HCT116 (cell line): ENCODE results near the gene ARNT2. TPM values are rescaled to one million over a fixed set of nuclear protein-coding genes. Genes with fewer than 3 reads are reported as not detected.
A peak's percentile ranks its signal among the peaks of the same experiment; 100 is the strongest.

Experiments used
- ATAC-seq: fragments of 200-7000 bp; cut with Tn5 transposase; 2 replicates; pipeline ENCODE4 v1.9.1; 2020; ENCODE audit warnings: mild to moderate bottlenecking, moderate library complexity
- Bru-seq: library from RNA; stranded (reverse); fragments of 400-500 nt; gene quantifications from one replicate; lab custom pipeline; 2021; lab: Mats Ljungman, UMichigan
- BruChase-seq, 2 experiments: library from RNA; stranded (reverse); fragments of 400-500 nt; gene quantifications; one replicate each; lab custom pipeline; 2021; lab: Mats Ljungman, UMichigan
- BruUV-seq: library from RNA; stranded (reverse); fragments of 400-500 nt; replicated peaks from 2 replicates; lab custom pipeline; 2021; lab: Mats Ljungman, UMichigan
- CTCF ChIA-PET: fragments of 300-600 bp; sonication (Branson Sonifier 250); formaldehyde crosslinking; loops from one replicate; lab custom pipeline; 2021; ENCODE audit warnings: antibody characterized with exemption; lab: Charles Lee
- POLR2A ChIA-PET: fragments of 300-600, 350-600 bp; sonication (Branson Sonifier 250); formaldehyde crosslinking; loops from one replicate; lab custom pipeline; 2021; ENCODE audit warnings: antibody characterized with exemption; lab: Charles Lee
- RAD21 ChIA-PET, 2 experiments: fragments of 300-600 bp; sonication (Branson Sonifier 250); formaldehyde crosslinking; loops; one replicate each; lab custom pipeline; 2023; ENCODE audit warnings: low total read pairs in 2 of 2; ENCODE audit not compliant: uncharacterized antibody in 2 of 2, unreplicated experiment in 2 of 2, low non-redundant PET in 1 of 2; lab: Charles Lee
- DNase-seq: peaks from one replicate; pipeline ENCODE4 v3.0.0-alpha.2; 2010; ENCODE audit warnings: low read depth, low spot score
- H2AFZ ChIP-seq: fragments of 200-600 bp; shearing (Covaris generic), sonication (generic); 2 replicates; pipeline ENCODE4 v1.6.1; 2017; ENCODE audit warnings: low read depth, mixed run types, mixed read lengths, antibody characterized with exemption, low read length; ENCODE audit not compliant: poor library complexity, severe bottlenecking
- H3K27ac ChIP-seq: 2 replicates; pipeline ENCODE4 v1.5.1; 2012; ENCODE audit warnings: low read depth, low read length
- H3K27me3 ChIP-seq: fragments of 200-600 bp; sonication (generic); 2 replicates; pipeline ENCODE4 v1.6.1; 2016; ENCODE audit warnings: mixed run types, low read length, mixed read lengths; ENCODE audit not compliant: insufficient read depth
- H3K36me3 ChIP-seq, 2 experiments: fragments of 200-500 bp in 1 of 2; fragments of 200-600 bp in 1 of 2; sonication (Bioruptor generic) in 1 of 2; sonication (generic) in 1 of 2; 2 replicates each; pipeline versions ENCODE4 v1.5.1 to v1.6.1; 2014 to 2016; ENCODE audit warnings: low read length in 2 of 2, inconsistent platforms in 1 of 2, mixed read lengths in 1 of 2, mixed run types in 1 of 2; ENCODE audit not compliant: insufficient read depth in 2 of 2, control insufficient read depth in 1 of 2
- H3K4me1 ChIP-seq, 2 experiments: fragments of 200-600 bp in 1 of 2; sonication (generic) in 1 of 2; 2 replicates each; pipeline versions ENCODE4 v1.5.1 to v1.6.1; 2012 to 2017; ENCODE audit warnings: low read length in 2 of 2, inconsistent platforms in 1 of 2, mild to moderate bottlenecking in 1 of 2, mixed read lengths in 1 of 2, mixed run types in 1 of 2, moderate library complexity in 1 of 2; ENCODE audit not compliant: insufficient read depth in 2 of 2, control insufficient read depth in 1 of 2
- H3K4me2 ChIP-seq: fragments of 200-600 bp; sonication (generic); 2 replicates; pipeline ENCODE4 v1.6.1; 2017; ENCODE audit warnings: mixed run types, low read length, mixed read lengths
- H3K4me3 ChIP-seq, 2 experiments: fragments of 200-600 bp in 1 of 2; sonication (generic) in 1 of 2; replicated peaks in 1 of 2; 2 replicates each; pipeline ENCODE4 v1.5.1; 2011 to 2016; ENCODE audit warnings: low read length in 2 of 2, control low read depth in 1 of 2, low read depth in 1 of 2, mild to moderate bottlenecking in 1 of 2, mixed read lengths in 1 of 2, mixed run types in 1 of 2
- H3K79me2 ChIP-seq: fragments of 200-600 bp; sonication (generic); 2 replicates; pipeline ENCODE4 v1.6.1; 2017; ENCODE audit warnings: mild to moderate bottlenecking, mixed run types, low read length, moderate library complexity, mixed read lengths; ENCODE audit not compliant: insufficient read depth
- H3K9ac ChIP-seq: fragments of 200-600 bp; sonication (generic); 2 replicates; pipeline ENCODE4 v1.6.1; 2016; ENCODE audit warnings: low read length, mixed read lengths
- H3K9me2 ChIP-seq: fragments of 200-600 bp; sonication (generic), shearing (Covaris generic); 2 replicates; pipeline ENCODE4 v1.6.1; 2017; ENCODE audit warnings: mixed run types, mild to moderate bottlenecking, moderate library complexity; ENCODE audit not compliant: insufficient read depth
- H3K9me3 ChIP-seq, 2 experiments: fragments of 200-500 bp in 1 of 2; fragments of 200-600 bp in 1 of 2; sonication (Bioruptor generic) in 1 of 2; sonication (generic) in 1 of 2; 2 replicates each; pipeline ENCODE4 v1.6.1; 2014 to 2017; ENCODE audit warnings: low read length in 2 of 2, mixed read lengths in 2 of 2, inconsistent platforms in 1 of 2, low read depth in 1 of 2, mild to moderate bottlenecking in 1 of 2, mixed run types in 1 of 2, moderate library complexity in 1 of 2; ENCODE audit not compliant: control insufficient read depth in 1 of 2, insufficient read depth in 1 of 2
- H4K20me1 ChIP-seq: fragments of 200-600 bp; sonication (generic), shearing (Covaris generic); 2 replicates; pipeline ENCODE4 v1.6.1; 2017; ENCODE audit warnings: mixed run types, mild to moderate bottlenecking, moderate library complexity; ENCODE audit not compliant: insufficient read depth
- YY1 ChIP-seq: IDR thresholded peaks from 2 replicates; pipeline ENCODE4 v1.6.1; 2011; ENCODE audit warnings: low read length, low read depth, moderate library complexity, mild to moderate bottlenecking; ENCODE audit not compliant: insufficient replicate concordance; ENCODE audit errors: extremely low read depth
- ZFX ChIP-seq: fragments of 450-650 bp; IDR thresholded peaks from 2 replicates; pipeline ENCODE4 v1.6.1; 2017
- intact Hi-C: fragments of 100-400 bp; cut with micrococcal nuclease; formaldehyde crosslinking; loops from 2 replicates; pipeline ENCODE4 v1.10.0; 2022
- long read RNA-seq: library from polyadenylated mRNA; unstranded; transcript quantifications from one replicate; pipeline ENCODE4 v2.0.0, GENCODE V29; 2021; ENCODE audit not compliant: unreplicated experiment
- polyA plus RNA-seq: library from polyadenylated mRNA; unstranded; fragments of >200 nt; gene quantifications from 2 replicates; pipeline ENCODE4 v1.2.1, GENCODE V29; 2012; ENCODE audit warnings: missing spikeins
- total RNA-seq: library from RNA; stranded (reverse); gene quantifications from one replicate; pipeline ENCODE4 v1.2.1, GENCODE V29; 2021; ENCODE audit not compliant: unreplicated experiment
- TF ChIP-seq, protein P1 (sequence below), 3 experiments: fragments of 200-600 bp in 1 of 3; sonication (generic) in 1 of 3; IDR thresholded peaks in 2 of 3; conservative IDR thresholded peaks in 1 of 3; 2 replicates each; pipeline ENCODE4 v1.5.1; 2012 to 2017; ENCODE audit warnings: low read depth in 2 of 3, low read length in 2 of 3, antibody characterized with exemption in 1 of 3, borderline replicate concordance in 1 of 3, control low read depth in 1 of 3, mild to moderate bottlenecking in 1 of 3, mixed read lengths in 1 of 3, mixed run types in 1 of 3, moderate library complexity in 1 of 3; ENCODE audit not compliant: insufficient read depth in 1 of 3

The ARNT2 gene
- total RNA-seq (3.0 TPM), Bru-seq, nascent RNA (percentile 41 among the genes with signal in this experiment), BruChase-seq, experiment 1, labeled RNA remaining after a 6-hour chase (percentile 38 among the genes with signal in this experiment), BruChase-seq, experiment 2, labeled RNA remaining after a 2-hour chase (percentile 38 among the genes with signal in this experiment)
- polyA plus RNA-seq: 2.1 and 2.6 TPM in 2 replicates
- long read RNA-seq, partial matches to known transcripts: 0 of 3 reads
- long read RNA-seq, other reads (novel, unspliced or antisense): 3 of 3 reads

DNA sequence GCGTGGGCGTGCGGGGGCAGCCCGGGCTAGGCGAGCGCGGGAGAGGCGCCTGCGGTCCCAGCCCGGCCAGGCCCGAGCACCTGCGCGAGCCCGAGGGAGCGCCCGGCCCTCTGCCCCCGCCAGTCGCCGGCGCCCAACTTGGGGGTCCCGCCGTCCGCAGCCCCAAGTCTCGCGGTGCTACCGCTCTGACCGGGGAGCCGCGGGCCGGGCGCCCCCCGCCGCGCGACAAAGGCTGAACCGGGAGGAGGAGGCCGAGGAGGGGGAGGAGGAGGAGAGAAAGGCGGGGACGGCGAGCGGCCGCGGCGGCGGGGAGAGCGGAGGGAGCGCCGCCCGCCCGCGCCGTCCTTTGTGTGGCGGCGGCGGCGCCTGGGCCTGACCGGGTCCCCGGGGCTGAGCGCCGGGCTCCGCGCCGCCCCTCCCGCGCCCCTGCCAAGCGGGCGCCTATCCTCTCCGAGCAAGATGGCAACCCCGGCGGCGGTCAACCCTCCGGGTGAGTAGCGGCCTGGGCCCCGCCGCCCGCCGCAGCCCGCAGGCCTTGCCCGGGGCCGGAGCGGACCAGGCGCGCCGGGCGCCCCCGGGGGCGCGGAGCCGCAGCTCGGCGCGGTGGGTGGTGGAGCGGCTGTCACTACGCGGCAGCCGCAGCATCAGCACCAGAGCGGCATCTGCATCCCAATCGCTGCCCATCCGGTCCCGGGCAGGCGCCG, at the start of gene ARNT2:
ARNT2 (plus strand) TSS at position 326 of the 704 bp plus-strand sequence; CDS start at position 460, 134 bp downstream.
- CTCF ChIA-PET: no interaction called here
- ATAC-seq (peak; percentile 67), DNase-seq (no peak)
- H2AFZ ChIP-seq: no peak within 1 kb of the TSS
- H3K4me2 ChIP-seq: peak within 1 kb of the TSS; percentile 68
- RAD21 ChIA-PET: no interaction called here
- peak within 1 kb of the TSS; percentile 27; the same call in 1 of the 2 replicates for H3K9ac ChIP-seq
- H3K36me3 ChIP-seq: no peaks in the 10 kb centered on the region
- no peaks in the 10 kb centered on the region for H4K20me1 ChIP-seq
- POLR2A ChIA-PET: no interaction called here
- peak within 1 kb of the TSS; percentile 32; the same call in 1 of the 2 replicates for H3K27ac ChIP-seq
- H3K9me3 ChIP-seq: no peaks in the 10 kb centered on the region
- H3K9me2 ChIP-seq: no peaks in the 10 kb centered on the region
- 0 out of 2 replicates have a peak, but pooled peaks cover 3% of the 10 kb centered on the region for H3K27me3 ChIP-seq
- TF ChIP-seq YY1 (no peak), ZFX (peak; percentile 63)
- TF ChIP-seq, protein P1, sequence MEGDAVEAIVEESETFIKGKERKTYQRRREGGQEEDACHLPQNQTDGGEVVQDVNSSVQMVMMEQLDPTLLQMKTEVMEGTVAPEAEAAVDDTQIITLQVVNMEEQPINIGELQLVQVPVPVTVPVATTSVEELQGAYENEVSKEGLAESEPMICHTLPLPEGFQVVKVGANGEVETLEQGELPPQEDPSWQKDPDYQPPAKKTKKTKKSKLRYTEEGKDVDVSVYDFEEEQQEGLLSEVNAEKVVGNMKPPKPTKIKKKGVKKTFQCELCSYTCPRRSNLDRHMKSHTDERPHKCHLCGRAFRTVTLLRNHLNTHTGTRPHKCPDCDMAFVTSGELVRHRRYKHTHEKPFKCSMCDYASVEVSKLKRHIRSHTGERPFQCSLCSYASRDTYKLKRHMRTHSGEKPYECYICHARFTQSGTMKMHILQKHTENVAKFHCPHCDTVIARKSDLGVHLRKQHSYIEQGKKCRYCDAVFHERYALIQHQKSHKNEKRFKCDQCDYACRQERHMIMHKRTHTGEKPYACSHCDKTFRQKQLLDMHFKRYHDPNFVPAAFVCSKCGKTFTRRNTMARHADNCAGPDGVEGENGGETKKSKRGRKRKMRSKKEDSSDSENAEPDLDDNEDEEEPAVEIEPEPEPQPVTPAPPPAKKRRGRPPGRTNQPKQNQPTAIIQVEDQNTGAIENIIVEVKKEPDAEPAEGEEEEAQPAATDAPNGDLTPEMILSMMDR (IDR thresholded peaks at IDR 0.05 in 2 of 3, conservative IDR thresholded peaks at IDR 0.05 in 1 of 3; ENCODE audit: borderline replicate concordance in 1 of 3, insufficient read depth in 1 of 3, low read depth in 2 of 3, low read length in 2 of 3): no peak
- intact Hi-C loops: no loop called here
- H3K4me3 ChIP-seq: peak within 1 kb of the TSS; percentile 43 to 54
- peaks cover 0 to 5% of the 10 kb centered on the region in 2 experiments; a peak in 1 of 4 replicates for H3K4me1 ChIP-seq
- no TSS peak for BruUV-seq
- H3K79me2 ChIP-seq: no peaks in the 10 kb centered on the region
